OCI-LY7 (cell line): ENCODE measurements around the gene KCNG4. TPM values are rescaled to one million over a fixed set of nuclear protein-coding genes. Genes with fewer than 3 reads are reported as not detected.

Experiments used
- BruUV-seq: library from RNA; stranded (reverse); fragments of 400-500 nt; replicated peaks from 2 replicates; lab custom pipeline; 2021; lab: Mats Ljungman, UMichigan
- CTCF ChIA-PET: fragments of 300-600 bp; sonication (Branson Sonifier 250); formaldehyde crosslinking; loops from one replicate; lab custom pipeline; 2022; ENCODE audit warnings: antibody characterized with exemption; ENCODE audit not compliant: unreplicated experiment; lab: Charles Lee
- POLR2A ChIA-PET: fragments of 300-600 bp; sonication (Branson Sonifier 250); formaldehyde crosslinking; loops from one replicate; lab custom pipeline; 2022; ENCODE audit warnings: antibody characterized with exemption; lab: Charles Lee
- DNase-seq: peaks from one replicate; pipeline ENCODE4 v3.0.0-alpha.2; 2015; ENCODE audit warnings: low spot score
- H2AFZ ChIP-seq: fragments of 200-600 bp; sonication (generic), shearing (Covaris generic); 2 replicates; pipeline ENCODE4 v1.6.1; 2014; ENCODE audit warnings: mild to moderate bottlenecking, antibody characterized with exemption, low read length, moderate library complexity
- H3K27ac ChIP-seq: fragments of 200-600 bp; sonication (generic); 2 replicates; pipeline ENCODE4 v1.5.1; 2014; ENCODE audit warnings: mixed run types, low read depth, mild to moderate bottlenecking, moderate library complexity, low read length, inconsistent platforms; ENCODE audit not compliant: poor library complexity, severe bottlenecking
- H3K36me3 ChIP-seq: fragments of 200-600 bp; sonication (generic); 2 replicates; pipeline ENCODE4 v1.6.1; 2014; ENCODE audit warnings: mild to moderate bottlenecking, antibody characterized with exemption, low read length, moderate library complexity, mixed read lengths; ENCODE audit not compliant: insufficient read depth
- H3K4me1 ChIP-seq: fragments of 200-600 bp; sonication (generic); 2 replicates; pipeline ENCODE4 v1.5.1; 2014; ENCODE audit warnings: mild to moderate bottlenecking, low read length; ENCODE audit not compliant: insufficient read depth, poor library complexity, severe bottlenecking
- H3K4me2 ChIP-seq: fragments of 200-600 bp; sonication (generic); 2 replicates; pipeline ENCODE4 v1.6.1; 2014; ENCODE audit warnings: mild to moderate bottlenecking, low read length
- H3K4me3 ChIP-seq: fragments of 200-600 bp; sonication (generic); 2 replicates; pipeline ENCODE4 v1.5.1; 2014; ENCODE audit warnings: mild to moderate bottlenecking, low read depth, low read length; ENCODE audit not compliant: poor library complexity, severe bottlenecking
- H3K79me2 ChIP-seq: fragments of 200-600 bp; sonication (generic); 2 replicates; pipeline ENCODE4 v1.6.1; 2016; ENCODE audit warnings: low read depth, mild to moderate bottlenecking, low read length, moderate library complexity, mixed read lengths; ENCODE audit not compliant: insufficient read depth
- H3K9me2 ChIP-seq: fragments of 200-600 bp; sonication (generic); 2 replicates; pipeline ENCODE4 v1.6.1; 2016; ENCODE audit warnings: mild to moderate bottlenecking, low read length, mixed read lengths; ENCODE audit not compliant: insufficient read depth
- H3K9me3 ChIP-seq: fragments of 200-600 bp; sonication (generic); 2 replicates; pipeline ENCODE4 v1.6.1; 2014; ENCODE audit warnings: mild to moderate bottlenecking, mixed run types, low read length, mixed read lengths
- H4K20me1 ChIP-seq: fragments of 200-600 bp; sonication (generic); 2 replicates; pipeline ENCODE4 v1.6.1; 2014; ENCODE audit warnings: mild to moderate bottlenecking, antibody characterized with exemption, low read length, moderate library complexity, mixed read lengths; ENCODE audit not compliant: insufficient read depth
- CTCF ChIP-seq: fragments of 200-600 bp; sonication (generic); conservative IDR thresholded peaks from 2 replicates; pipeline ENCODE4 v1.5.1; 2014; ENCODE audit warnings: mild to moderate bottlenecking, antibody characterized with exemption, low read length, moderate library complexity, mixed read lengths
- EZH2phosphoT487 ChIP-seq: fragments of 200-600 bp; sonication (generic); IDR thresholded peaks from 2 replicates; pipeline ENCODE4 v1.6.1; 2018; ENCODE audit warnings: low read depth, borderline replicate concordance, mild to moderate bottlenecking, mixed run types, antibody characterized with exemption, low read length, moderate library complexity, mixed read lengths
- intact Hi-C: fragments of 100-400 bp; cut with micrococcal nuclease; formaldehyde crosslinking; loops from one replicate; pipeline ENCODE4 v1.10.0; 2022; ENCODE audit not compliant: unreplicated experiment
- total RNA-seq, 2 experiments: library from RNA; depleted of rRNA in 1 of 2; stranded (reverse); fragments of >200 nt in 1 of 2; shearing (Covaris generic) in 1 of 2; gene quantifications; 2 replicates each; pipeline ENCODE4 v1.2.3, GENCODE V29; 2014 to 2022

Gene KCNG4
- total RNA-seq, 2 experiments from 2014 or later, result not detected

- Histone ChIP-seq H3K9me3 (no peaks in the 10 kb centered on the region), H4K20me1 (no peaks in the 10 kb centered on the region), H3K27ac (no peak overlapping the region), H3K9me2 (no peaks in the 10 kb centered on the region), H3K4me1 (no peaks in the 10 kb centered on the region), H2AFZ (no peak overlapping the region), H3K4me3 (no peak overlapping the region), H3K79me2 (no peaks in the 10 kb centered on the region), H3K36me3 (no peaks in the 10 kb centered on the region), H3K4me2 (no peak overlapping the region)
- ChIA-PET CTCF (no interaction called here), POLR2A (no interaction called here)
- intact Hi-C loops, result no loop called here
- no peak for TF ChIP-seq EZH2phosphoT487
- TF ChIP-seq CTCF, result no peak
- BruUV-seq, result no TSS peak
- DNase-seq, result no peak
Observed at GRCh38 chr16:84199861-84200260, 40.0 kb downstream of the KCNG4 start.

- Histone ChIP-seq H3K9me3 (no peaks in the 10 kb centered on the region), H3K36me3 (no peaks in the 10 kb centered on the region), H3K4me1 (no peaks in the 10 kb centered on the region), H4K20me1 (no peaks in the 10 kb centered on the region), H3K4me2 (no peak overlapping the region), H3K9me2 (no peaks in the 10 kb centered on the region), H3K4me3 (no peak overlapping the region), H2AFZ (no peak overlapping the region), H3K27ac (no peak overlapping the region), H3K79me2 (no peaks in the 10 kb centered on the region)
- CTCF ChIA-PET, result no interaction called here
- no peak for DNase-seq
- POLR2A ChIA-PET, result no interaction called here
- no peak for TF ChIP-seq EZH2phosphoT487
- TF ChIP-seq CTCF, result no peak
- intact Hi-C loops, result no loop called here
- no TSS peak for BruUV-seq
Observed at GRCh38 chr16:84199097-84199496, 40.7 kb downstream of the KCNG4 start.

- H3K9me3 ChIP-seq, result no peaks in the 10 kb centered on the region
- TF ChIP-seq CTCF (no peak), EZH2phosphoT487 (no peak)
Observed at GRCh38 chr16:84198401-84198800, 41.4 kb downstream of the KCNG4 start.

More at GRCh38 chr16:84198401-84198800, 41.4 kb downstream of the KCNG4 start:
- Histone ChIP-seq H3K4me3 (no peak overlapping the region), H3K4me2 (no peak overlapping the region), H3K79me2 (no peaks in the 10 kb centered on the region), H2AFZ (no peak overlapping the region), H3K4me1 (no peaks in the 10 kb centered on the region), H3K9me2 (no peaks in the 10 kb centered on the region), H3K27ac (no peak overlapping the region), H3K36me3 (no peaks in the 10 kb centered on the region), H4K20me1 (no peaks in the 10 kb centered on the region)
- intact Hi-C loops, result no loop called here
- BruUV-seq, result no TSS peak
- DNase-seq, result no peak
- ChIA-PET CTCF (no interaction called here), POLR2A (no interaction called here)
